Measurements from ENCODE around the gene NF1.
"Not testable (repeated sequence)": the region's sequence is repeated elsewhere in the genome, so short reads cannot be mapped to it uniquely, and the experiment has no call there.

Gene NF1

GRCh38 chr17:31089471-31089870 is 5.3 kb upstream of the NF1 start:
- TF ChIP-seq ZNF221 (tag by site-specific recombination; IDR thresholded peaks at IDR 0.05; ENCODE audit: borderline replicate concordance) (no peak), GLI2 (tag by site-specific recombination; IDR thresholded peaks at IDR 0.05; ENCODE audit: borderline replicate concordance, low read depth) (no peak), GFI1B (tag by site-specific recombination; IDR thresholded peaks at IDR 0.05) (no peak), ZNF585B (tag by site-specific recombination; IDR thresholded peaks at IDR 0.05) (no peak), ZBTB26 (tag by site-specific recombination; optimal IDR thresholded peaks at IDR 0.05) (no peak), BCL11A (tag by site-specific recombination; IDR thresholded peaks at IDR 0.05; ENCODE audit: low read depth) (no peak), ZNF548 (tag by site-specific recombination; IDR thresholded peaks at IDR 0.05) (no peak), ZBTB21 (tag by site-specific recombination; IDR thresholded peaks at IDR 0.05) (no peak), KLF9 (tag by site-specific recombination; IDR thresholded peaks at IDR 0.05; ENCODE audit: low read depth) (no peak), ZNF416 (tag by site-specific recombination; IDR thresholded peaks at IDR 0.05) (no peak), ZNF114 (tag by site-specific recombination; IDR thresholded peaks at IDR 0.05) (no peak), ZNF155 (tag by site-specific recombination; IDR thresholded peaks at IDR 0.05) (no peak)
- no peak overlapping the region for H3K27ac ChIP-seq (ENCODE audit: extremely low read depth, low read depth, low read length)
- ChIA-PET CTCF (interaction anchor here (0.7 kb wide), 1 partner anchor 278 kb away, joined by 3 read pairs; no protein-coding TSS in a partner anchor), POLR2A (no interaction called here)
- H3K4me3 ChIP-seq (ENCODE audit: low read depth, low read length) = no peak overlapping the region
- H3K4me1 ChIP-seq (ENCODE audit: control insufficient read depth, insufficient read depth, low read length) = no peaks in the 10 kb centered on the region
- peaks cover 0 to 6% of the 10 kb centered on the region in 2 experiments; a peak in 2 of 3 replicates for H3K36me3 ChIP-seq (ENCODE audit: control insufficient read depth in 2 of 2, insufficient read depth in 1 of 2, low read length in 2 of 2)
- no peaks in the 10 kb centered on the region for H3K9me3 ChIP-seq (ENCODE audit: control insufficient read depth, insufficient read depth, low read depth, low read length)

GRCh38 chr17:31090650-31091049 is 4.1 kb upstream of the NF1 start:
- not testable (repeated sequence) for H3K4me1 ChIP-seq (ENCODE audit: control insufficient read depth, insufficient read depth, low read length); H3K4me3 ChIP-seq (ENCODE audit: low read depth, low read length); H3K9me3 ChIP-seq (ENCODE audit: control insufficient read depth, insufficient read depth, low read depth, low read length); H3K27ac ChIP-seq (ENCODE audit: extremely low read depth, low read depth, low read length); H3K36me3 ChIP-seq (ENCODE audit: control insufficient read depth in 2 of 2, insufficient read depth in 1 of 2, low read length in 2 of 2)
- ChIA-PET POLR2A (interaction anchor here (0.6 kb wide), 1 partner anchor 263 kb away, joined by 3 read pairs; no protein-coding TSS in a partner anchor), CTCF (interaction anchor here (0.6 to 2.0 kb wide), 5 partner anchors 10 to 126 kb away, joined by 3 to 9 read pairs (median 4); no protein-coding TSS in a partner anchor)

GRCh38 chr17:31092475-31093064 is 2.2 kb upstream of the NF1 start:
- CTCF ChIA-PET = interaction anchor here (0.6 to 2.0 kb wide), 6 partner anchors 9 to 124 kb away, joined by 3 to 9 read pairs (median 4); no protein-coding TSS in a partner anchor
- POLR2A ChIA-PET = interaction anchor here (0.6 to 1.0 kb wide), 3 partner anchors 48 to 432 kb away, joined by 3 to 6 read pairs (median 5); no protein-coding TSS in a partner anchor
- Histone ChIP-seq H3K9me3 (ENCODE audit: control insufficient read depth, insufficient read depth, low read depth, low read length) (no peaks in the 10 kb centered on the region), H3K4me1 (ENCODE audit: control insufficient read depth, insufficient read depth, low read length) (peaks cover 4% of the 10 kb centered on the region; the same call in 1 of the 2 replicates), H3K4me3 (ENCODE audit: low read depth, low read length) (no peak overlapping the region), H3K36me3 (ENCODE audit: control insufficient read depth in 2 of 2, insufficient read depth in 1 of 2, low read length in 2 of 2) (peaks cover 0 to 6% of the 10 kb centered on the region in 2 experiments; a peak in 2 of 3 replicates), H3K27ac (ENCODE audit: extremely low read depth, low read depth, low read length) (no peak overlapping the region)
- TF ChIP-seq ZSCAN16 (tag by site-specific recombination; IDR thresholded peaks at IDR 0.05) (no peak), ZNF335 (tag by site-specific recombination; conservative IDR thresholded peaks at IDR 0.05) (peak; percentile 39; the same call in 1 of the 2 replicates), ELK4 (IDR thresholded peaks at IDR 0.05; ENCODE audit: borderline replicate concordance, low read depth, low read length) (no peak), ZNF580 (tag by site-specific recombination; IDR thresholded peaks at IDR 0.05) (no peak)

Data from HEK293 (cell line).